ES-I3 (cell line): ENCODE results near the gene ITGB8.

Experiments
- H3K36me3 ChIP-seq: 2 replicates; pipeline ENCODE4 v1.6.1; 2013; ENCODE audit warnings: mild to moderate bottlenecking, low read length, control low read depth, moderate library complexity; ENCODE audit not compliant: insufficient read depth
- H3K4me1 ChIP-seq: 2 replicates; pipeline ENCODE4 v1.6.1; 2013; ENCODE audit warnings: mild to moderate bottlenecking, control low read depth, low read length; ENCODE audit not compliant: insufficient read depth
- H3K9ac ChIP-seq: 2 replicates; pipeline ENCODE4 v1.6.1; 2013; ENCODE audit warnings: low read depth, mild to moderate bottlenecking, low read length, moderate library complexity
- H3K9me3 ChIP-seq: 2 replicates; pipeline ENCODE4 v1.6.1; 2013; ENCODE audit warnings: mild to moderate bottlenecking, low read length, moderate library complexity; ENCODE audit not compliant: control insufficient read depth, insufficient read depth

Gene ITGB8

DNA sequence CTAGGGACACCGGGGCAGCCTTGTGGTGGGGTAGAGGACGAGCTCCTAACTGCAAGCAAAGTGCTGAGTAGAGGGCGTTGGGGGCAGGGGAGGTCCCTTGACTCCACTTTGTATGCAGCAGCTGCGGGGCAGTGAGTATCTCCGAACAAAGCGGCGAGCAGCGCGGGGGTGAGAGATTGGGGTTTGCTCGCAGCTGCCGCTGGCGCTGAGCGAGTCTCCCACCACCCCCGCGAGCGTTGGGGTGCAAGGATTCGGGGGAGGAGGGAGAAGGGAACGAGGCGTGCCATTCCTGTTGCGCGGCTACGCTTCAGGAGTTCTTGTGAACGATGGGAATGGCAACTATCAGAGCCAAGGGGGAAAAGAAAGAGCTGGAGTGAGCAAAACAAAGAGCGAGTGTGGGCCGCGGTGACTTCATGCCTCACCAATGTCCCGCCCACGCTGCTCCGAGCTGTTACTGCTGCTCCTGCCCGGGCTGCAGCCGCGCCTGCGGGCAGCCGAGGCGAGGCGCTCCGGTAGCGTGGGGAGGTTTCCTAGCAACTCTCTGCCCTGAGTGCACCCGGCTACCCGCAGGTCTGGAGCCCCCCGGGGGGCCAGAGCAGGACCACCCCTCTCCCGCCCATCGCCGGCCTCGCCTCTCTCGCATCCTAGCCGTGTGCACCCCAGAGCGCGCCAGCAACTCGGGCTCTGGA, at the start of gene ITGB8:
TSS of gene ITGB8 (plus strand) at position 662 of the 689 bp plus-strand sequence. CDS start 907 bp downstream, outside the sequence.
- Histone ChIP-seq H3K36me3 (no peaks in the 10 kb centered on the region), H3K4me1 (peaks cover 5% of the 10 kb centered on the region; the same call in 1 of the 2 replicates), H3K9me3 (no peaks in the 10 kb centered on the region; the same call in 1 of the 2 replicates), H3K9ac (peak within 1 kb of the TSS; percentile 85)

DNA sequence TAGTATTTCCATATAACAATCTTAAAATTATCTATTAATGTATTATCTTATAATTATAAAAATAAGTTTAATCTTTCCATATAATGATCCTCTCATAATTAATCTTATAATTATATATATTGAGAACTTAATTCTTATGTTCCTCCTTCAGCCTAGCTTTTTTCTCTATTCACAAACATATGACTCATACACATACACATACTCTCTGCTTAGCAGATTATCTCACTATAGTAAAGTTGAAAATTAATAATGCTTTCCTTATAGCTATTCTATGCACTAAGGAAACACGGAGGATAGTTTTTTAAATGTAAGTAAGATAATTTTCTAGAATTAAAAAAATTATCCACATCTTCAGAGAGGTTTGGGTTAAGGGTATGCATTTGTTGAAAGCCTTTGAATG, 47.7 kb upstream of the ITGB8 start:
- no peaks in the 10 kb centered on the region for H3K36me3 ChIP-seq
- no peaks in the 10 kb centered on the region for H3K9me3 ChIP-seq
- H3K9ac ChIP-seq, result no peak overlapping the region
- no peaks in the 10 kb centered on the region for H3K4me1 ChIP-seq

DNA sequence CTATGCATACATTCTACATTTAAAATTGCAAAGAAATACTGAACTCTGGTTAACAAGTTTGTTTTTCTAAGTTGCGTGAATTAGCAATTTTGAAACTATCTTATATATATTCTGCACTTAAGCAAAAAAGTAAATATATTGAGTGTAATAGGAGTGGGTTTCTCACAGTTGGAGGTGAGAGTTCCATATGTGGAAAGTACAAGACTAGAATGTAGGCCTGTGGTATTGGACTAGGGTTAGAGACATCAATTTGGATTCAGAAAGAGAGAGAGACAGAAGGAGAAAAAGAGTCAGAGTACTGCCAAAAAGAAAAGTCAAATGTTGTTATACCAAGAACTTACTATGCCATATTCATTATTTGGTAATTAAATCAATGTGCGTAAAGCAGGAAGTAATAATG, 47.3 kb upstream of the ITGB8 start:
- H3K9ac ChIP-seq, result no peak overlapping the region
- no peaks in the 10 kb centered on the region for H3K9me3 ChIP-seq

DNA sequence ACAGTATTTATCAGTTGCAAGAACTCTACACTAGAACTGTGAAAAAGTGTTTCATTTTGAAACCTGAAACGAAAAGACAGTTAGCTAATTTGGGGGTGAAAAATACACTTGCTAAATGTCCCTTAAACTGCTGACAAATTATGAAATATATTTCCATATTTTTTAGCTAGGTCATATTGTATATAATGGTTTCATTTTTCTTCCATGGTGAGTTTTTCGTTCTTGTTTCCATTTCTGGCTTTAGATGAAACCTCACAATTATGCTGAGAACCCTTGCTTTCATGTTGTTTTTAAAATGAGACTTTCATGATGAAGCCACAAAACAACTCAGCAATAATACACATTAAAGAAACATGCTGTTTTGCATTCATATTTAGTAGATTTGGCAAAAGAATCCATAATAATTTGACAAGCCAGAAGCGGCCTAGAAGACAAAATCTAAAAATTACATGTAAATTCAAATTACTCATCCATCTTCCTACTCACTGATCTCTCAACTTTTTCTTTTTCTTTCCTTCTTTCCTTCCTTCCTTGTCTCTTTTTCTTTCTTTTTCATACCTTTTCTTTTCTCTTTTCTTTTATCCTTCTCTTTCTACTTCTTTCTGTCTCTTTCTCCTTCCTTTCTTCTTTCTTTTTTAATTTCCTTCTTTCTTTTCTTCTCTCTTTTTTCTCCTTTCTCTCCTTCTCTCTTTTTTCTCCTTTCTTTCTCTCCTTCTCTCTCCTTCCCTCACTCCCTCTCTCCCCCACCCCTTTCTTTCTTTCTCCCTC, 46.5 kb upstream of the ITGB8 start:
- no peaks in the 10 kb centered on the region for H3K9me3 ChIP-seq
- no peak overlapping the region for H3K9ac ChIP-seq
- H3K36me3 ChIP-seq, result no peaks in the 10 kb centered on the region
- no peaks in the 10 kb centered on the region for H3K4me1 ChIP-seq

More for the DNA sequence above, 47.3 kb upstream of the ITGB8 start:
- H3K4me1 ChIP-seq, result no peaks in the 10 kb centered on the region
- no peaks in the 10 kb centered on the region for H3K36me3 ChIP-seq

DNA sequence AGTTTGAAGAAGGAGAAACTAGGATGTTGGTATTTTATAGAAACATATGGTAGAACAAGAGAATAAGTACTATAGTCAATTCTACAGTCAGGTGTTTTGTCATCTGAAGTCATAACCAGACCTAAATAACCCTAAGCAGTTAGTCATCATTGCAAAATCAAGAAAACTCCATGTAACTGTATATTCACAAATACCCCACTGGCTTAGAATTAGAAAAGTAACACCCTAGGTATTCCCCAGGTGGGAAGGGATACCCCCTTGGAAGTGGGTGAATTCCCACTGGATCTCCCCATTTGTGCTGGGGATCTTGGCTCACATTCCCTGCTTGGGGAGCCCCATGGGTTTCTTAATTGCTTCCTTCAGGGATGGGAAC, 45.9 kb upstream of the ITGB8 start:
- Histone ChIP-seq H3K36me3 (no peaks in the 10 kb centered on the region), H3K4me1 (no peaks in the 10 kb centered on the region), H3K9me3 (no peaks in the 10 kb centered on the region), H3K9ac (no peak overlapping the region)

DNA sequence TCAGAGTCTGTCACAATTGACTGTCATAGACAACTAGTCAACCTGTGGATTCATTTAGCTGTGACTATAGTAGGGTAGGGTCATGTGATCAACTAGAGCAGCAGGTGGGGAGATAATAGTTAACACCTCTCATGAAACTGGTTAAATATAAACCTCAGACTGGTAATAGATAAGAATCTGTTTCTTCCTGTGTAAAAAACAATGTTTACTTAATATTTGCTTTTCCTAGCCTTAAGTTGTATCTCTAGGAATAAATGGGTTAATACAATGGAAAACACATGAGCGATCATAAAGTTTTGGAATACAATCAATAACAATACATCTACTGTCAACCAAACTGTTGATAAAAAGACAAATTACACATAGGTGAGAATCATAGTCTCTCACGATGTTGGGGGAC, 43.4 kb upstream of the ITGB8 start:
- Histone ChIP-seq H3K9me3 (no peaks in the 10 kb centered on the region), H3K9ac (no peak overlapping the region), H3K36me3 (no peaks in the 10 kb centered on the region), H3K4me1 (no peaks in the 10 kb centered on the region)

DNA sequence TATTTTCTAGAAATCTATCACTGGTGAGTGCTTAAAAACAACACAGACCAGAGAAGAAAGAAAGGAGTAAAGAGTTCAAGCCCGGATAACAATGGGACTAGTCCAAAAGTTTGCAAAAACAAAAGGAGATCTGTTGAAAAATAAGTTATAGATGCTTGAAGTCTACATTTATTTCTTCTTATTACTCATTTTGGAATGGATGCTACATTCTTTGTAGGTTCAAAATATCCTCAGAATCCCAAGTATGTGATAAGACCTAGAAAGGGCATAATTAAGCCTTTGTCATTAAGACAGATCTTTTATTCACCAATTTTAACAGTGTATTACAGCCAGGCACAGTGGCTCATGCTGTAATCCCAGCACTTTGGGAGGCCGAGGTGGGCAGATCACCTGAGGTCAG, 42.7 kb upstream of the ITGB8 start:
- Histone ChIP-seq H3K9me3 (no peaks in the 10 kb centered on the region), H3K36me3 (no peaks in the 10 kb centered on the region), H3K9ac (no peak overlapping the region), H3K4me1 (no peaks in the 10 kb centered on the region)

DNA sequence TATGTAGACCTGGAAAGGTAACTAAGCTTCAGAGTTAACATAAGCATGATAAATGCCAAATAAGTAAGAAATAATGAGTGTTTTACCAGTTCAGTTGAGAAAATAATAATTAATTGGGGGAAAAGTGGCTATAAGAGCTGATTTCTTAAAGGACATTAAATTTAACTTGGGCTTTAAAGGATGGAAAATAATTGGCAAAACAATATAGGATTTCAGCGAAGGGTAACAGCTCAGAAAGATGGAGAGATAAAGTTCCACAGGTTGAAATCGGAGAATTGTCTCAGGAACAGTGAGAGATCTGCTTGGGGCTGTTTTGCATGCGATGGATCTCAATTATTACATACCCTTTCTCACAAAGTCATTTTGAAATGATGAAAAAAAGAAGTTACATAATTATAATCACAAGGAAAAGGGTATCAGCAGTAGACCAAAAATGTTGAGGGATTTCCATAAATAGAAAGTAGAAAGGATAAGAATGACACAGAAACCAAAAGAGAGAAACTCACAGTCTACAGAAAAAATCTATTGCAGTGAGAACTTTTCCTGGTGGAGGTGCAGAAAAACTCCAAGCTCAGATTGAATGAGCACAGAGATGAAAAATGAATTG, 40.1 kb upstream of the ITGB8 start:
- Histone ChIP-seq H3K9me3 (no peaks in the 10 kb centered on the region), H3K9ac (no peak overlapping the region), H3K36me3 (no peaks in the 10 kb centered on the region), H3K4me1 (no peaks in the 10 kb centered on the region)

DNA sequence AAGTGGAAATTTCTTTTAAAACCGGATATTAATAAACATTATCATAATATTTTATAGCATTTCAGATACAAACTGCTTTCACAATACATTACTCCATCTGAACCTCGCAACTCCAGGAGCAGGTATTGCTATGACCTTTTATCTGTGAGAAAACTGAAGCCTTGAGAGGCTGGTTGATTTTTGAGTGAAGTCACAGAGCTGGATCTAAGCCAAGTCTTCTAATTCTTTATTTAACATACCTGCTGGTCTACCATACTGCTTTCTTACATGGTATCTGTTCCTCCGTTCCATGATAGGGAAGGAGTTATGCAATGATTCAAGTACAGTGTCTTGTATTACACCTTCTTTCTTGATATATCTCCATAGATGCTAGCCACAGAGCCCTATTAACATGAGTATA, 37.4 kb upstream of the ITGB8 start:
- Histone ChIP-seq H3K9me3 (no peaks in the 10 kb centered on the region), H3K36me3 (no peaks in the 10 kb centered on the region), H3K9ac (no peak overlapping the region), H3K4me1 (no peaks in the 10 kb centered on the region)

DNA sequence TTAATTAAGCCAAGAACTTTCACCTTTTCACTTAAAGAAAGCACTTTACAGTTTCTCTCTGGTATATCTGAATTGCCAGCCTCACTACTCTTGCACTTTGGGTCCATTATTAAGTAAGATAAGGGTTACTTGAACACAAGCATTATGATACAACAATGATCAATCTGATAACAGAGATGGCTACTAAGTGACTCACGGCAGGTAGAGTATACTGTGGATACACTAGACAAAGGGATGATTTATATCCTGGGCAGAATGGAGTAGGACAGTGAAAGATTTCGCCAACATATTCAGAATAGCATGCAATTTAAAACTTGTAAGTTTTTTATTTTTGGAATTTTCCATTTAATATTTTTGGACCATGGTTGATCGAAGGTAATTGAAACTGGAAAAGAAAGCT, 34.3 kb upstream of the ITGB8 start:
- Histone ChIP-seq H3K4me1 (no peaks in the 10 kb centered on the region), H3K36me3 (no peaks in the 10 kb centered on the region), H3K9me3 (no peaks in the 10 kb centered on the region), H3K9ac (no peak overlapping the region)

DNA sequence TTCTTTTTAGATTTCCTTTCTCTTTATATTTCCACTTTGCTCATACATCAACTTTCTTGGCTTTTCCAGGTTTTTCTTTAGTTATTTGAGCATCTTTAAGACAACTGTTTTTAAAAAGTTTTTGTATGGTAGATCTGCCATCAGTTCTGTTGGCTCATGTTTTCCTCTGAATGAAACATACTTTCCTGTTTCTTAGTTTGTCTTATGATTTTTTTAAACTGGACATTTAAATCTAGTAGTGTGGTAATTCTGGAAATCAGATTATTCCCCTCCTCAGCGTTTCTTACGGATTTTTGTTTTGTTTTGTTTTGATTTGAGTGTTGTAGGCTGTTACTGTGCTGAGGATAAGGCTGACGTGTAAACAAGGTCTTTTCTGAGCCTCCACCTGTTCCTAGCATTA, 33.8 kb upstream of the ITGB8 start:
- Histone ChIP-seq H3K9ac (no peak overlapping the region), H3K4me1 (no peaks in the 10 kb centered on the region), H3K36me3 (no peaks in the 10 kb centered on the region), H3K9me3 (no peaks in the 10 kb centered on the region)

DNA sequence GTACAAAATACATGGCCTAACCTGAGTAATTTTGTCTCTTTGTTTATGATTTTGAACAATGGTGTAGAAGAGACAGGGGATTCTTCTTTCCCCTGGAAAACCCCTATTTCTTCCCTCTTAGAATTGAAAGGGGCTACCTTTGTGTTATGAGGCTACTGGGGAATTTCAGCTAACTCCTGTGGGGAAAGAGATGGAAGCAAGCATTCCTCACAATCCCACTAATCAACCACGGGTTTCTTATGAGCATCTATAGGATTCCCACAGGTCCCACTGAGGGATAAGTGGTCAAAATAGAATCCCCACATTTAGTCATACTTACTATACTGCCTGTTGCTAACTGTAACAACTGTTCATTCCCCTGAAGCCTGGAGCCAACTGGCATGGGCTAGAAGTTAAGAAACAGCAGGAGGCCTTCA, 32.2 kb upstream of the ITGB8 start:
- Histone ChIP-seq H3K9ac (no peak overlapping the region), H3K36me3 (no peaks in the 10 kb centered on the region), H3K4me1 (no peaks in the 10 kb centered on the region), H3K9me3 (no peaks in the 10 kb centered on the region)

DNA sequence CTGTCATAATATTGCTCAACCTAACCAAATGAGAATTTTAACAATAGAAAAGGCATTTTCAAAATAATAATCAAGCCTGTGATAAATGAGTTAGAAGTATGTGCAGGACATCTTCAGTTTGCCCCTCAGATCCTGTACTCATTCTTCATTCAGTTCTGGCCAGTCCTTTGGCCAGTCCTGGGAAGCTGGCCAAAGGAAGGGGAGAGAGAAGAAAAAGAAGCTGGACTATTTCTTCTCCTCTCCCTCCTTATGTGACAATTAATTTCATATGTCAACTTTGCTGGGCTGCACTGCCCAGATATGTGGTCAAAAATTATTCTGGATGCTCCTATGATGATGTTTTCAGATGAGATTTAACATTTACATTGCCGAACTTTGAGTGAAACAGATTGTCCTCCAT, 31.6 kb upstream of the ITGB8 start:
- Histone ChIP-seq H3K36me3 (no peaks in the 10 kb centered on the region), H3K9ac (no peak overlapping the region), H3K4me1 (no peaks in the 10 kb centered on the region), H3K9me3 (no peaks in the 10 kb centered on the region)

DNA sequence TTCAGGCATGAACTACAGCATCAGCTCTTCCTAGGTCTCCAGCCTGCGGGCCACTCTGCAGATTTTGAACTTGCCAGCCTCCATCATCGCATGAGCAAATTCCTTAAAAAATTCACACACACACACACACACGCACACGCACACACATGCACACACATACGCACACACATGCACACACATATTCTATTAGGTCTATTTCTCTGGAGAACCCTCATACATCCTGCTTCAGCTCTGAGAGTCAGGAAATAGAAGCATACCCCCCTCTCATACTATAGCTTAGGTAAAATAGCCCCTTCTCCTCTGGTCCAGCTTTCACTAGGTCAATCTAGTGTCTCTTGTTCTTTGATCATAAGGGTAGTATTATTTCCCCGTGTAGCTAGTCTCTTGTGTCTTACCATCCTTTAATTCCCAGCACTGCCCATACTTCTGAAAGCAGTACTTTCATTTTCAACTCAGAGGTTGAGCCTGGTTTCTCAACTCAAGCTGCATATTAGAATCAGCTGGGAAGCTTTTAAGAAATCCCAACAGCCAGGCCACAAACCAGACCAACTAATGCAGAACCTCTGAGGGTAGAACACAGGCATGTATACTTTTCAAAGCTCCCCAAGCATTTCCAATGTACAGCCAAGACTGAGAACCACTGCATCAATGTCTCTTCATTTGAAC, 30.9 kb upstream of the ITGB8 start:
- Histone ChIP-seq H3K4me1 (no peaks in the 10 kb centered on the region), H3K9ac (no peak overlapping the region), H3K9me3 (no peaks in the 10 kb centered on the region), H3K36me3 (no peaks in the 10 kb centered on the region)
